IMR-90 (cell line): ENCODE measurements around the gene STATH. TPM values are rescaled to one million over a fixed set of nuclear protein-coding genes. Genes with fewer than 3 reads are reported as not detected.

Experiments used
- ATAC-seq: fragments of 200-7000 bp; cut with Tn5 transposase; 2 replicates; pipeline ENCODE4 v1.9.1; 2020; ENCODE audit warnings: low read depth, mild to moderate bottlenecking, moderate library complexity
- BruUV-seq: library from RNA; stranded (reverse); fragments of 400-500 nt; replicated peaks from 2 replicates; lab custom pipeline; 2021; lab: Mats Ljungman, UMichigan
- CTCF ChIA-PET: fragments of 300-600 bp; formaldehyde crosslinking; extraction: SDS; loops from one replicate; lab custom pipeline; 2021; ENCODE audit warnings: antibody characterized with exemption; lab: Yijun Ruan, JAX
- POLR2A ChIA-PET: fragments of 300-600 bp; sonication (Branson Sonifier 250); formaldehyde crosslinking; loops from one replicate; lab custom pipeline; 2022; ENCODE audit warnings: antibody characterized with exemption; ENCODE audit not compliant: unreplicated experiment; lab: Charles Lee
- DNase-seq: peaks from one replicate; pipeline ENCODE4 v3.0.0; 2013
- H2AFZ ChIP-seq: replicated peaks from 2 replicates; pipeline ENCODE3; 2013; ENCODE audit warnings: low read length, mild to moderate bottlenecking; ENCODE audit not compliant: poor library complexity
- H2AK5ac ChIP-seq: 2 replicates; pipeline ENCODE4 v1.6.1; 2013; ENCODE audit warnings: low read depth, low read length, inconsistent platforms
- H2AK9ac ChIP-seq: replicated peaks from 2 replicates; pipeline ENCODE3; 2013; ENCODE audit warnings: mild to moderate bottlenecking, low read depth, low read length, moderate library complexity; ENCODE audit not compliant: poor library complexity
- H2BK120ac ChIP-seq: 2 replicates; pipeline ENCODE4 v1.6.1; 2013; ENCODE audit warnings: low read depth, low read length, inconsistent platforms
- H2BK15ac ChIP-seq: 3 replicates; pipeline ENCODE4 v1.6.1; 2013; ENCODE audit warnings: low read depth, low read length, inconsistent platforms
- H2BK20ac ChIP-seq: 2 replicates; pipeline ENCODE4 v1.6.1; 2013; ENCODE audit warnings: low read depth, mild to moderate bottlenecking, inconsistent platforms, low read length, moderate library complexity
- H2BK5ac ChIP-seq: 2 replicates; pipeline ENCODE4 v1.6.1; 2013; ENCODE audit warnings: mild to moderate bottlenecking, low read depth, low read length, inconsistent platforms; ENCODE audit not compliant: poor library complexity, severe bottlenecking
- H3K14ac ChIP-seq: replicated peaks from 2 replicates; pipeline ENCODE4 v1.6.1; 2013; ENCODE audit warnings: low read depth, low read length, inconsistent platforms
- H3K18ac ChIP-seq: 2 replicates; pipeline ENCODE4 v1.6.1; 2013; ENCODE audit warnings: low read depth, low read length, control low read depth
- H3K23ac ChIP-seq: 2 replicates; pipeline ENCODE4 v1.6.1; 2013; ENCODE audit warnings: low read depth, low read length, inconsistent platforms
- H3K27ac ChIP-seq: 2 replicates; pipeline ENCODE4 v1.5.1; 2013; ENCODE audit warnings: mild to moderate bottlenecking, control low read depth, low read length; ENCODE audit not compliant: insufficient read depth
- H3K27me3 ChIP-seq: 2 replicates; pipeline ENCODE4 v1.6.1; 2013; ENCODE audit warnings: low read length; ENCODE audit not compliant: control insufficient read depth, insufficient read depth
- H3K36me3 ChIP-seq: 2 replicates; pipeline ENCODE4 v1.6.1; 2013; ENCODE audit warnings: low read length, mixed read lengths; ENCODE audit not compliant: control insufficient read depth, insufficient read depth
- H3K4ac ChIP-seq: 2 replicates; pipeline ENCODE4 v1.6.1; 2013; ENCODE audit warnings: low read depth, low read length, inconsistent platforms
- H3K4me1 ChIP-seq: 2 replicates; pipeline ENCODE4 v1.6.1; 2013; ENCODE audit warnings: low read length, mixed read lengths; ENCODE audit not compliant: control insufficient read depth, insufficient read depth
- H3K4me2 ChIP-seq: 2 replicates; pipeline ENCODE4 v1.6.1; 2013; ENCODE audit warnings: low read depth, mild to moderate bottlenecking, control low read depth, low read length, moderate library complexity
- H3K4me3 ChIP-seq: 2 replicates; pipeline ENCODE4 v1.5.1; 2013; ENCODE audit warnings: low read depth, mild to moderate bottlenecking, control low read depth, low read length, moderate library complexity; ENCODE audit not compliant: insufficient read depth
- H3K56ac ChIP-seq: 2 replicates; pipeline ENCODE4 v1.6.1; 2013; ENCODE audit warnings: low read length, inconsistent platforms; ENCODE audit not compliant: insufficient read depth; ENCODE audit errors: extremely low read depth
- H3K79me1 ChIP-seq, 2 experiments: 2 replicates each; pipeline ENCODE4 v1.6.1; 2013; ENCODE audit warnings: low read length in 2 of 2, inconsistent platforms in 1 of 2, low read depth in 1 of 2
- H3K9ac ChIP-seq: 2 replicates; pipeline ENCODE4 v1.6.1; 2013; ENCODE audit warnings: low read depth, low read length, control low read depth
- H3K9me1 ChIP-seq: 2 replicates; pipeline ENCODE4 v1.6.1; 2013; ENCODE audit warnings: low read length, inconsistent platforms; ENCODE audit not compliant: insufficient read depth
- H3K9me3 ChIP-seq: 2 replicates; pipeline ENCODE4 v1.6.1; 2013; ENCODE audit warnings: low read length; ENCODE audit not compliant: control insufficient read depth, insufficient read depth
- H4K20me1 ChIP-seq: 2 replicates; pipeline ENCODE4 v1.6.1; 2013; ENCODE audit warnings: low read length, inconsistent platforms; ENCODE audit not compliant: insufficient read depth
- H4K5ac ChIP-seq: 2 replicates; pipeline ENCODE4 v1.6.1; 2013; ENCODE audit warnings: mild to moderate bottlenecking, low read depth, low read length, control low read depth
- H4K8ac ChIP-seq, 2 experiments: 2 replicates each; pipeline ENCODE4 v1.6.1; 2013; ENCODE audit warnings: low read depth in 2 of 2, low read length in 2 of 2, control low read depth in 1 of 2, inconsistent platforms in 1 of 2
- H4K91ac ChIP-seq: 2 replicates; pipeline ENCODE4 v1.6.1; 2013; ENCODE audit warnings: low read depth, low read length, inconsistent platforms; ENCODE audit not compliant: insufficient read depth
- BHLHE40 ChIP-seq: fragments of 150-350 bp; IDR thresholded peaks from 2 replicates; pipeline ENCODE4 v1.6.1; 2016; ENCODE audit warnings: mild to moderate bottlenecking, low read depth, low read length
- CEBPB ChIP-seq: IDR thresholded peaks from 2 replicates; pipeline ENCODE4 v1.6.1; 2012; ENCODE audit warnings: low read depth, low read length, improper control_type of control experiment
- CHD1 ChIP-seq: IDR thresholded peaks from 2 replicates; pipeline ENCODE4 v1.6.1; 2012; ENCODE audit warnings: low read depth, low read length, improper control_type of control experiment
- NFE2L2 ChIP-seq: fragments of 150-350 bp; IDR thresholded peaks from 2 replicates; pipeline ENCODE4 v1.6.1; 2016; ENCODE audit warnings: low read depth, mild to moderate bottlenecking, low read length
- RCOR1 ChIP-seq: IDR thresholded peaks from 2 replicates; pipeline ENCODE4 v1.6.1; 2012; ENCODE audit warnings: mild to moderate bottlenecking, low read length, improper control_type of control experiment; ENCODE audit not compliant: insufficient replicate concordance
- RFX5 ChIP-seq: IDR thresholded peaks from 2 replicates; pipeline ENCODE4 v1.8.0; 2012; ENCODE audit warnings: low read depth, mild to moderate bottlenecking, low read length, moderate library complexity
- SMC3 ChIP-seq: fragments of 150-350 bp; IDR thresholded peaks from 2 replicates; pipeline ENCODE4 v1.6.1; 2016; ENCODE audit warnings: low read depth, mild to moderate bottlenecking, antibody characterized with exemption, low read length, moderate library complexity
- WGBS, 2 experiments: methylation state at CpG; one replicate each; pipeline versions ENCODE4 v1.1.5 to v1.1.7; 2013; ENCODE audit warnings: missing lambda C conversion rate in 2 of 2; ENCODE audit not compliant: insufficient read length in 1 of 2; ENCODE audit errors: extremely low coverage in 2 of 2; 5-methylcytosine and 5-hydroxymethylcytosine counted together
- dilution Hi-C: fragments of 300-500 bp; cut with HindIII; formaldehyde crosslinking; loops from one replicate; pipeline ENCODE4 v1.14.3; 2018; ENCODE audit warnings: low sequenced_read_pairs; ENCODE audit not compliant: unreplicated experiment
- in situ Hi-C: fragments of 300-500 bp; cut with MboI; formaldehyde crosslinking; loops from 3 replicates; pipeline ENCODE4 v1.14.3; 2019; ENCODE audit warnings: low sequenced_read_pairs, inconsistent platforms, mixed read lengths
- intact Hi-C: fragments of 100-400 bp; cut with micrococcal nuclease; formaldehyde crosslinking; loops from 2 replicates; pipeline ENCODE4 v1.10.0; 2022
- polyA plus RNA-seq, 3 experiments: library from polyadenylated mRNA; depleted of rRNA; stranded (reverse); fragments of >200 nt; gene quantifications; 2 replicates each; pipeline ENCODE4 v1.2.3, GENCODE V29; 2012; ENCODE audit warnings: low replicate concordance in 1 of 3
- total RNA-seq: library from RNA; depleted of rRNA; stranded (reverse); fragments of >200 nt; gene quantifications from 2 replicates; pipeline ENCODE4 v1.2.3, GENCODE V29; 2012
- TF ChIP-seq, protein P1 (sequence below): conservative IDR thresholded peaks from 2 replicates; pipeline ENCODE4 v1.5.1; 2012; ENCODE audit warnings: mild to moderate bottlenecking, low read depth, low read length, improper control_type of control experiment
- TF ChIP-seq, protein P2 (sequence below): fragments of 150-350 bp; IDR thresholded peaks from 2 replicates; pipeline ENCODE4 v1.6.1; 2016; ENCODE audit warnings: low read depth, mild to moderate bottlenecking, low read length, moderate library complexity, borderline replicate concordance

The STATH gene
- total and polyA plus RNA-seq, 2 of the 4 experiments (the other 2 are of a cell fraction): not detected

- no TSS peak for BruUV-seq
- H3K23ac ChIP-seq: no peak overlapping the region
These were observed 4.8 kb upstream of the STATH start for GRCh38 chr4:69991016-69991415.

More at GRCh38 chr4:69991016-69991415, 4.8 kb upstream of the STATH start:
- no peak overlapping the region for H2BK120ac ChIP-seq
- H2BK5ac ChIP-seq: no peak overlapping the region
- no peak overlapping the region for H3K14ac ChIP-seq
- H2AK5ac ChIP-seq: no peak overlapping the region
- H4K91ac ChIP-seq: no peak overlapping the region
- dilution Hi-C loops (no loop called here), intact Hi-C loops (no loop called here), in situ Hi-C loops (no loop called here)
- H3K27ac ChIP-seq: no peak overlapping the region
- H2BK15ac ChIP-seq: no peak overlapping the region
- no peak overlapping the region for H3K9ac ChIP-seq
- H2AK9ac ChIP-seq: no peak overlapping the region
- H3K36me3 ChIP-seq: no peaks in the 10 kb centered on the region
- H4K20me1 ChIP-seq: no peaks in the 10 kb centered on the region
- ChIA-PET CTCF (no interaction called here), POLR2A (no interaction called here)
- ATAC-seq (no peak), DNase-seq (no peak)
- H4K8ac ChIP-seq: no peak overlapping the region
- H2AFZ ChIP-seq: no peak overlapping the region
- no peaks in the 10 kb centered on the region for H3K79me1 ChIP-seq
- TF ChIP-seq BHLHE40 (no peak), CHD1 (no peak), RCOR1 (no peak), SMC3 (no peak), NFE2L2 (no peak), CEBPB (no peak), RFX5 (no peak)
- TF ChIP-seq, protein P1, sequence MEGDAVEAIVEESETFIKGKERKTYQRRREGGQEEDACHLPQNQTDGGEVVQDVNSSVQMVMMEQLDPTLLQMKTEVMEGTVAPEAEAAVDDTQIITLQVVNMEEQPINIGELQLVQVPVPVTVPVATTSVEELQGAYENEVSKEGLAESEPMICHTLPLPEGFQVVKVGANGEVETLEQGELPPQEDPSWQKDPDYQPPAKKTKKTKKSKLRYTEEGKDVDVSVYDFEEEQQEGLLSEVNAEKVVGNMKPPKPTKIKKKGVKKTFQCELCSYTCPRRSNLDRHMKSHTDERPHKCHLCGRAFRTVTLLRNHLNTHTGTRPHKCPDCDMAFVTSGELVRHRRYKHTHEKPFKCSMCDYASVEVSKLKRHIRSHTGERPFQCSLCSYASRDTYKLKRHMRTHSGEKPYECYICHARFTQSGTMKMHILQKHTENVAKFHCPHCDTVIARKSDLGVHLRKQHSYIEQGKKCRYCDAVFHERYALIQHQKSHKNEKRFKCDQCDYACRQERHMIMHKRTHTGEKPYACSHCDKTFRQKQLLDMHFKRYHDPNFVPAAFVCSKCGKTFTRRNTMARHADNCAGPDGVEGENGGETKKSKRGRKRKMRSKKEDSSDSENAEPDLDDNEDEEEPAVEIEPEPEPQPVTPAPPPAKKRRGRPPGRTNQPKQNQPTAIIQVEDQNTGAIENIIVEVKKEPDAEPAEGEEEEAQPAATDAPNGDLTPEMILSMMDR: no peak
- TF ChIP-seq, protein P2, sequence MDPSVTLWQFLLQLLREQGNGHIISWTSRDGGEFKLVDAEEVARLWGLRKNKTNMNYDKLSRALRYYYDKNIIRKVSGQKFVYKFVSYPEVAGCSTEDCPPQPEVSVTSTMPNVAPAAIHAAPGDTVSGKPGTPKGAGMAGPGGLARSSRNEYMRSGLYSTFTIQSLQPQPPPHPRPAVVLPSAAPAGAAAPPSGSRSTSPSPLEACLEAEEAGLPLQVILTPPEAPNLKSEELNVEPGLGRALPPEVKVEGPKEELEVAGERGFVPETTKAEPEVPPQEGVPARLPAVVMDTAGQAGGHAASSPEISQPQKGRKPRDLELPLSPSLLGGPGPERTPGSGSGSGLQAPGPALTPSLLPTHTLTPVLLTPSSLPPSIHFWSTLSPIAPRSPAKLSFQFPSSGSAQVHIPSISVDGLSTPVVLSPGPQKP: no peak
- no peak overlapping the region for H2BK20ac ChIP-seq
- H3K18ac ChIP-seq: no peak overlapping the region
- no peaks in the 10 kb centered on the region for H3K27me3 ChIP-seq
- H3K9me3 ChIP-seq: no peaks in the 10 kb centered on the region
- H3K4me1 ChIP-seq: no peaks in the 10 kb centered on the region
- H3K4me3 ChIP-seq: no peak overlapping the region
- no peak overlapping the region for H3K4me2 ChIP-seq
- WGBS, 2 experiments: 80% methylated on average over 2 of the region's 4 CpGs; no CpG with 5 or more reads in 1 of the 2 experiments
- no peak overlapping the region for H3K4ac ChIP-seq
- H3K9me1 ChIP-seq: no peaks in the 10 kb centered on the region
- H4K5ac ChIP-seq: no peak overlapping the region
- H3K56ac ChIP-seq: no peak overlapping the region
